Endometrial microvascular endothelial cells (primary cell): ENCODE data around the gene TRIM29. TPM values are rescaled to one million over a fixed set of nuclear protein-coding genes. Genes with fewer than 3 reads are reported as not detected.

Experiments
- in situ Hi-C: cut with HindIII; loops from 2 replicates; pipeline ENCODE4 v1.10.0; 2017; ENCODE audit warnings: low sequenced_read_pairs, low pct_unique_long_range_greater_than_20kb; ENCODE audit errors: inconsistent ontology term
- total RNA-seq: library from RNA; depleted of rRNA; stranded (reverse); fragments of >200 nt; gene quantifications from one replicate; pipeline ENCODE4 v1.2.3, GENCODE V29; 2015; ENCODE audit errors: inconsistent ontology term

The TRIM29 gene
- total RNA-seq, 1 donor from 2014 or later = not detected

- in situ Hi-C loops = no loop called here
These were observed 9.4 kb downstream of the TRIM29 start for GRCh38 chr11:120128392-120129119.

GRCh38 chr11:120127236-120127635 lies 10.7 kb downstream of the TRIM29 start:
- in situ Hi-C loops = no loop called here

- in situ Hi-C loops = no loop called here
These were observed 11.3 kb downstream of the TRIM29 start for GRCh38 chr11:120126620-120127019.

- in situ Hi-C loops = no loop called here
These were observed 12.4 kb downstream of the TRIM29 start for GRCh38 chr11:120125509-120125908.

- in situ Hi-C loops = no loop called here
These were observed 12.9 kb downstream of the TRIM29 start for GRCh38 chr11:120125024-120125423.

GRCh38 chr11:120124355-120124754 lies 13.6 kb downstream of the TRIM29 start:
- in situ Hi-C loops = no loop called here

- in situ Hi-C loops = no loop called here
These were observed 14.0 kb downstream of the TRIM29 start for GRCh38 chr11:120123946-120124345.

GRCh38 chr11:120122924-120123683 lies 14.8 kb downstream of the TRIM29 start:
- in situ Hi-C loops = no loop called here

- in situ Hi-C loops = no loop called here
These were observed 15.9 kb downstream of the TRIM29 start for GRCh38 chr11:120121914-120122473.

- in situ Hi-C loops = no loop called here
These were observed 16.6 kb downstream of the TRIM29 start for GRCh38 chr11:120121336-120121735.

- in situ Hi-C loops = no loop called here
These were observed 17.0 kb downstream of the TRIM29 start for GRCh38 chr11:120120805-120121335.

- in situ Hi-C loops = no loop called here
These were observed 18.8 kb downstream of the TRIM29 start for GRCh38 chr11:120119121-120119520.

- in situ Hi-C loops = no loop called here
These were observed 19.9 kb downstream of the TRIM29 start for GRCh38 chr11:120117991-120118390.

- in situ Hi-C loops = no loop called here
These were observed 20.9 kb downstream of the TRIM29 start for GRCh38 chr11:120116966-120117365.

- in situ Hi-C loops = no loop called here
These were observed 22.5 kb downstream of the TRIM29 start for GRCh38 chr11:120115272-120116000.

GRCh38 chr11:120112174-120112796 lies 25.6 kb downstream of the TRIM29 start:
- in situ Hi-C loops = no loop called here

- in situ Hi-C loops = no loop called here
These were observed 28.4 kb downstream of the TRIM29 start for GRCh38 chr11:120109531-120109930.

GRCh38 chr11:120108785-120109168 lies 29.1 kb downstream of the TRIM29 start:
- in situ Hi-C loops = no loop called here
